Small intestine (tissue), 7 donors: ENCODE measurements around the gene DIS3L2. TPM values are rescaled to one million over a fixed set of nuclear protein-coding genes. Genes with fewer than 3 reads are reported as not detected.

Experiments
- DNase-seq, 2 donors: peaks; one replicate each; pipeline versions ENCODE4 v3.0.0 to v3.0.0-alpha.2; 2013
- FAIRE-seq: peaks from 2 replicates; lab custom pipeline; 2012; peaks lifted over from hg19 to GRCh38; lab: Jason Lieb, UNC
- H3K27ac ChIP-seq, 3 donors: one replicate each; pipeline ENCODE4 v1.5.1; 2013; ENCODE audit warnings: low read length in 2 of 3, mild to moderate bottlenecking in 2 of 3, control low read depth in 1 of 3, inconsistent platforms in 1 of 3, low read depth in 1 of 3, moderate library complexity in 1 of 3
- H3K27me3 ChIP-seq, 3 donors: one replicate each; pipeline ENCODE4 v1.6.1; 2013; ENCODE audit warnings: low read length in 3 of 3, inconsistent platforms in 1 of 3; ENCODE audit not compliant: control insufficient read depth in 3 of 3, insufficient read depth in 3 of 3
- H3K36me3 ChIP-seq, 3 donors: one replicate each; pipeline ENCODE4 v1.6.1; 2013; ENCODE audit warnings: low read length in 3 of 3, inconsistent platforms in 1 of 3, low read depth in 1 of 3, mild to moderate bottlenecking in 1 of 3, moderate library complexity in 1 of 3; ENCODE audit not compliant: control insufficient read depth in 3 of 3, insufficient read depth in 2 of 3
- H3K4me1 ChIP-seq, 3 donors: one replicate each; pipeline ENCODE4 v1.6.1; 2013; ENCODE audit warnings: low read length in 2 of 3, inconsistent platforms in 1 of 3, low read depth in 1 of 3, mild to moderate bottlenecking in 1 of 3, moderate library complexity in 1 of 3; ENCODE audit not compliant: control insufficient read depth in 3 of 3, insufficient read depth in 2 of 3
- H3K4me3 ChIP-seq, 3 donors: one replicate each; pipeline ENCODE4 v1.5.1; 2013; ENCODE audit warnings: low read length in 3 of 3, control low read depth in 1 of 3, inconsistent platforms in 1 of 3, low read depth in 1 of 3, mild to moderate bottlenecking in 1 of 3, moderate library complexity in 1 of 3
- H3K9me3 ChIP-seq, 2 donors: one replicate each; pipeline ENCODE4 v1.6.1; 2013; ENCODE audit warnings: low read depth in 1 of 2, low read length in 1 of 2; ENCODE audit not compliant: control insufficient read depth in 2 of 2, insufficient read depth in 1 of 2
- WGBS, 3 donors: extraction: QIAGEN DNeasy Blood & Tissue Kit; methylation state at CpG; one replicate each; pipeline ENCODE4 v1.1.7; 2013; 5-methylcytosine and 5-hydroxymethylcytosine counted together
- polyA plus RNA-seq, 4 donors: library from polyadenylated mRNA; stranded (reverse) in 3 of 4; unstranded in 1 of 4; fragments of 200-250 nt in 3 of 4; fragments of 120-200 nt in 1 of 4; gene quantifications; one replicate each; pipeline versions ENCODE4 v1.2.1 to v1.2.3, GENCODE V29; 2013
- donor health status: healthy with polysubstance abuse.
- donor health status: control.
- donor health status: control.
- donor health status: Bipolar disorder and iron deficiency.
- donor health status: healthy.

The DIS3L2 gene
- polyA plus RNA-seq, 4 donors = 8.3 to 22.1 (median 11.8) TPM

DNA sequence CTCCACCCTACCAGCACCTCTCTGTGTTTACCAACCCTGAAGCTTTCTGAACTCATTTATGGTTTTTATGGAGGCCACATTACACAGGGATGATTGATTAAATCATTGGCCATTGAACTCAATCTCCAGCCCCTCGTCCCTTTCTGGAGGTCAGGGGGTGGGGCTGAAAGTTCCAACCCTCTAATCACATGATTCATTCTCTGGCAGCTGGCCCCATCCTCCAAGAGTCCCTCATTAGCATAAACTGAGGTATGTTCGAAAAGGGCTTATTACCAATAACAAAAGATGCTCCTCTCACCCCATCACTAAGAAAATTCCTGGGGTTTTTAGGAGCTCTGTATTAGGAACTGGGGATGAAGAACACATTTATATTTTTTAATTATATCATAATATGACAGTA is 92.3 kb downstream of the DIS3L2 start:
- no peaks in the 10 kb centered on the region for H3K4me1 ChIP-seq
- H3K9me3 ChIP-seq = no peaks in the 10 kb centered on the region
- no peaks in the 10 kb centered on the region for H3K36me3 ChIP-seq
- H3K27ac ChIP-seq = no peak overlapping the region
- FAIRE-seq (no peak), DNase-seq (no peak)
- H3K27me3 ChIP-seq = no peaks in the 10 kb centered on the region
- no peak overlapping the region for H3K4me3 ChIP-seq
- WGBS, 3 donors = 57 to 71% (median 63%) methylated on average over 2 of the region's 2 CpGs

DNA sequence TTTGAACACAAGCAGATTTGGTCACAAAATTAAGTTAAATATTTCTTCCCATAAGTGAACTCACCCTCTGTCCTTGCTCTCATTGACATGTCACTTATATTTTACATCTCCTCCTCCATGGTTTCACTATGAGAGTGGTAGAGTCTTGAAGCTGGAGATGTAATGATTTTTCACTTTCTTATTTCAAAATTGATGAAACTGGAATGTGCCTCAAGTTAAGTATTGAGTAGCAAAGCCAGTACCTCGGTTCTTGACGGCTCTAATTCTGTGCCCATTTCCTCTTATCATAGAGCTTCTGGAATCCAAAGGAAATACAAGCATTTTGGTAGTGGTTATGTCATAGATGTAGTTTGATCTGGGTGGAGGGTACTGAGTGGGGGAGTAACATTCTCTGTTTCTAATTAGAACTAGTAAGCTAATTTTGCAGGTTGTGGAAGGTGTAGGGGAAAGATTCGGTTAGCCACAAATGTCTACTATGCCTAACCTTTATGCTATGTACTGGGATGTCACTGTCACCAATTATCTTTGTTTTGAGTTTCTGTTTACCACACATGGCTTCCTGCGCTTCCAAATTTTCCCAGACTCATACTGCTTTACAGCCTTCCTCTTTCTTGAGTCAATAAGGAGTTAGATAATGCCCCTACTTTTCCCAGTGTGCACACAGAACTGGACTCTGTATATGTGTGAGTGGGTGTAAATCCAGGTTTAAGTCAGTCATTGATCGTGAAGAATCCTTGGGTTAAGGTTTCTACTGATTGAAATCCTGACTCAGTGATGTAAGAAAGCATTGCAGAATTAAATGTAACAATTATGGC is 96.8 kb downstream of the DIS3L2 start:
- Histone ChIP-seq H3K27me3 (no peaks in the 10 kb centered on the region), H3K36me3 (no peaks in the 10 kb centered on the region), H3K9me3 (no peaks in the 10 kb centered on the region), H3K4me1 (no peaks in the 10 kb centered on the region), H3K27ac (no peak overlapping the region), H3K4me3 (no peak overlapping the region)
- WGBS, 3 donors = 71 to 87% (median 82%) methylated on average over 5 of the region's 5 CpGs
- DNase-seq (no peak), FAIRE-seq (no peak)

DNA sequence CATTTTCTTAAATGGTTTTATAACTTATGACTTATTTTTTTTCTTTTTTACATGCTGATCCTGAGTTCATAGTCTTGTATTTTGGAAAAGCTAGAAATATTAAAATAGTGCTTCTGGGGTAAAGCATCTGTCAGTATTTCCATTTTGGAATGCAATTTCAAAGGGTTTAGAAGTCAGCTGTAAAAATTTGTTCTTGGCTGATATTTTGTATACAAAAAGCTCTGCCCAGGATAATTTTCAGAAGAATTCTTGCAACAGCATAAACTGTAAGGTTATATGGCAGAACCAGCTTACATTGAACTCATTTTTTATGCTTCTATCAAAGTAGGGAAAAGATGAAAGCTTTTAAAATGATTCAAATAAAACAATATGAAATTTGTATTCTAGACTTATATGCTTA is 97.4 kb downstream of the DIS3L2 start:
- Histone ChIP-seq H3K36me3 (no peaks in the 10 kb centered on the region), H3K9me3 (no peaks in the 10 kb centered on the region), H3K27me3 (no peaks in the 10 kb centered on the region), H3K27ac (no peak overlapping the region), H3K4me1 (no peaks in the 10 kb centered on the region), H3K4me3 (no peak overlapping the region)
- no peak for FAIRE-seq
- DNase-seq = no peak

DNA sequence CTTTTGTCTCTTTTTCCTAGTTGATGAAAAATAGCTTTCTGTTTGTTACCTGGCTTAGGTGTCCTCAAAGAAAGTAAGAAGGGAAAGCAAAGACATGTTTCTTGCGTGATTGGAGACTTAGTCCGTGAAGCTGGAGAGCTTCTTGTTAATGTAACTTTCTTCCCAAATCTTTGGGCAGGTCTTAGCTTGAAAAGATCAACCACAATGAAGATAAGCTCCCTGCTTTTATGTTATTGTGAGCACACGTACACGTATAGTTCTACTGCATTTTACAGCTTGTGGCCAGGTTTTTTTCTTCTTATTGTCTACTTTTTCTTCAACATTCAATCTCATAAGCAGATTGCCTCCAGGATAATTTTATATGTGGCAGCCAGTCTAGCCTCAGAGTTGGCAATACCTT is 99.8 kb downstream of the DIS3L2 start:
- DNase-seq (no peak), FAIRE-seq (no peak)
- H3K27ac ChIP-seq = no peak overlapping the region
- H3K36me3 ChIP-seq = no peaks in the 10 kb centered on the region
- H3K4me3 ChIP-seq = no peak overlapping the region
- H3K9me3 ChIP-seq = no peaks in the 10 kb centered on the region
- no peaks in the 10 kb centered on the region for H3K27me3 ChIP-seq
- no peaks in the 10 kb centered on the region for H3K4me1 ChIP-seq
- 90 to 94% (median 91%) methylated on average over 4 of the region's 4 CpGs for WGBS, 3 donors

DNA sequence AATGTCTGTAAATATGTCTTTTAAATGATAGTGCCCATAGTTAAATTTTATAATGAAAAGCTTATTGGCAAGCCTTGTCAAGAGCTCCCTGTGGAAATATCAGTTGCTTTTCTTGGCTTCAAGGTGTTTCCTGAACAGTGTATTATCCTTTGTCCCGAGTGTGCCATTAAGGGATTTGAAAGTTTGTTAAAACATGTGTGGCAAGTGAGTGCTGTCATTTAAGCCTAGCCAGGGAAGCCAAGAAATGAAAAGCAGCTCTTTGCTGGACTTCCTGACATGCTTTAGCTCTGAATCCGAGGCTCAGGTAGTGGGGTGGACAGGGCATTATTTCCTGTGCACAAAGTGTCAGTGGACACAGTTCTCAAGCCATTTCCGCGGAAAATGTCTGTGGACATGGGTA is 111.5 kb downstream of the DIS3L2 start:
- DNase-seq = no peak
- H3K36me3 ChIP-seq = no peaks in the 10 kb centered on the region
- H3K27ac ChIP-seq = no peak overlapping the region
- no peaks in the 10 kb centered on the region for H3K27me3 ChIP-seq
- H3K4me1 ChIP-seq = no peaks in the 10 kb centered on the region
- no peaks in the 10 kb centered on the region for H3K9me3 ChIP-seq
- no peak for FAIRE-seq
- no peak overlapping the region for H3K4me3 ChIP-seq
- WGBS, 3 donors = 75 to 80% (median 78%) methylated on average over 4 of the region's 4 CpGs

DNA sequence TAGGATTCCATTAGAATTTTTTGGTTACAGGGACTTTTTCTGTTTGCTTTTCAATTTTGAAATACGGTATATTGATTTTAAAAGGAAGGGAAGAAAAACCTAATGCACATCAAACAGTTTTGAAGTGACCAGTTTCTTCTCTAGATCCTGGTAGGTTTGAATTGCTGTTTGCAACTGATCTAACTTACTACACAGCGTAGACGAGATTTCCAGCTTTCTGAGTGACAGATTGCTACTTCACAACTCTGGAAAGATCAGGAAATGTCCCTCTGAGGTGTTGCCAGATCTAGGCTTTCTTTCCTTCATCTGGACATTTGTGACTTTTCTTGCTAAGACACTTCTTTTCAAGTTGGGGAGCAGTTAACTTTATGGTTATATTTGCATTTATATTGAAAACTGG is 112.2 kb downstream of the DIS3L2 start:
- 83 to 88% (median 84%) methylated on average over 3 of the region's 3 CpGs for WGBS, 3 donors

DNA sequence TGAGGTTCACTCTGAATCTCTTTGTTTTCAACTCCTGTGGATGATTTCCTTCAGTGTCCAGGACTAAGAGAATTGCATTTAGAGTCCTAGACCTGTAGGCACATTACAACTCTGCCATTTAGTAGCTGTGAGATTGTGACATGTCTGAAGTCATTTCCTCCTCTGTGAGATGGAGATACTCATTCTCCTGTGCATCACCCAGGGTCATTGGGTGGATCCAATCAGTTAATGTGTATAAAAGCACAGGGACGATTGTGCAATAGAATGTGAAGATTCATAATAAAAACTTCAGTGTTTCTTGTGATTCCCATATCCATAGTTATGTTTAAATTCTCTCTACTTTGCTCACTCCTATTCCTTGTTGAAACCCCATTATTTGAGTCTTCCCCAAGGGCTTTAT is 113.6 kb downstream of the DIS3L2 start:
- FAIRE-seq (no peak), DNase-seq (peak in 1 of 2 donors; percentile 8)
- no peak overlapping the region for H3K27ac ChIP-seq
- no peak overlapping the region for H3K4me3 ChIP-seq
- 72 to 87% (median 82%) methylated on average over 1 of the region's 1 CpG for whole genome bisulfite sequencing, 3 donors
- no peaks in the 10 kb centered on the region for H3K27me3 ChIP-seq
- no peaks in the 10 kb centered on the region for H3K4me1 ChIP-seq
- H3K36me3 ChIP-seq = no peaks in the 10 kb centered on the region
- no peaks in the 10 kb centered on the region for H3K9me3 ChIP-seq

More for the DNA sequence above, 112.2 kb downstream of the DIS3L2 start:
- FAIRE-seq (no peak), DNase-seq (no peak)
- Histone ChIP-seq H3K9me3 (no peaks in the 10 kb centered on the region), H3K4me1 (no peaks in the 10 kb centered on the region), H3K27ac (no peak overlapping the region), H3K27me3 (no peaks in the 10 kb centered on the region), H3K36me3 (no peaks in the 10 kb centered on the region), H3K4me3 (no peak overlapping the region)

DNA sequence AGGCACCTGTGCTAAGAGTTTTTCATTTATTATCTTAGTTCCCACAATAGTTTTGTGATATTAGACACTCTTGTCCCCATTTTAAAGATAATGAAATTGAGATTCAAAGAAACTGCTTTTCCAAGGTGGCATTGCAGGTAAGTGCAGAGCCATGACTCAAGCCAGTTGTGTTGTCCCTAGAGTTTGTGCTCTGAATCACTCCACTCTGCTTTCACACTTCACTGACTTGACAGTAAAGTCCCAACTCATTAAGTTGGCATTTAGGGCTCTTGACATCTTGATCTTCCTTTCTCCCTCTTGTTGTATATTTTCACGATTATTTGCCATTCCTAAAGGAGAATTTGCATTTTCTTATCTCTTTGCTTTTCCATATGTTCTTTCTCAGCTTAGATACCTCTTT is 114.3 kb downstream of the DIS3L2 start:
- Histone ChIP-seq H3K27me3 (no peaks in the 10 kb centered on the region), H3K4me3 (no peak overlapping the region), H3K36me3 (no peaks in the 10 kb centered on the region), H3K9me3 (no peaks in the 10 kb centered on the region), H3K27ac (no peak overlapping the region), H3K4me1 (no peaks in the 10 kb centered on the region)
- 91 to 97% (median 95%) methylated on average over 1 of the region's 1 CpG for WGBS, 3 donors
- no peak for DNase-seq
- no peak for FAIRE-seq

DNA sequence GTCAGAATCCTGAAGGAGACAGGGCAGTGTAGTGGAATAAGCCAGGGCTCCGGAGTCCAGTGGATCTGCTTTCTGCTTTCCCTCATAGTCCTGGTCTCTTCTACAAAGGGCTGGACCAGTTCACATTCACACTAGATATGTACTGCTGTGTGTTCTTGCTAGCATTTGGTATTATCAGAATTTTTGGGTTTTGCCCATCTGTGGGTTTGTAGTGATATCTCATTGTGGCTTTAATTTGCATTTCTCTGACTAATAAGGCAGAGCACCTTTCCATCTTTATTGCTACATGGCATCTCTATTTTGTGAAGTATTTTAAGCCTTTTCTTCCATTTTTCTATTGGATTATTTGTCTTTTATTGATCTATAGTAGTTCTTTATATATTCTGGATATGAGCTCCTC is 114.8 kb downstream of the DIS3L2 start:
- Histone ChIP-seq H3K27me3 (no peaks in the 10 kb centered on the region), H3K4me3 (no peak overlapping the region), H3K9me3 (no peaks in the 10 kb centered on the region), H3K4me1 (no peaks in the 10 kb centered on the region), H3K36me3 (no peaks in the 10 kb centered on the region), H3K27ac (no peak overlapping the region)
- DNase-seq (no peak), FAIRE-seq (no peak)
- 92 to 100% (median 96%) methylated on average over 1 of the region's 1 CpG for WGBS, 3 donors
